Measurements from ENCODE around the gene ENPP7.
A peak's percentile ranks its signal among the peaks of the same experiment; 100 is the strongest.

Gene ENPP7, protein sequence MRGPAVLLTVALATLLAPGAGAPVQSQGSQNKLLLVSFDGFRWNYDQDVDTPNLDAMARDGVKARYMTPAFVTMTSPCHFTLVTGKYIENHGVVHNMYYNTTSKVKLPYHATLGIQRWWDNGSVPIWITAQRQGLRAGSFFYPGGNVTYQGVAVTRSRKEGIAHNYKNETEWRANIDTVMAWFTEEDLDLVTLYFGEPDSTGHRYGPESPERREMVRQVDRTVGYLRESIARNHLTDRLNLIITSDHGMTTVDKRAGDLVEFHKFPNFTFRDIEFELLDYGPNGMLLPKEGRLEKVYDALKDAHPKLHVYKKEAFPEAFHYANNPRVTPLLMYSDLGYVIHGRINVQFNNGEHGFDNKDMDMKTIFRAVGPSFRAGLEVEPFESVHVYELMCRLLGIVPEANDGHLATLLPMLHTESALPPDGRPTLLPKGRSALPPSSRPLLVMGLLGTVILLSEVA

DNA sequence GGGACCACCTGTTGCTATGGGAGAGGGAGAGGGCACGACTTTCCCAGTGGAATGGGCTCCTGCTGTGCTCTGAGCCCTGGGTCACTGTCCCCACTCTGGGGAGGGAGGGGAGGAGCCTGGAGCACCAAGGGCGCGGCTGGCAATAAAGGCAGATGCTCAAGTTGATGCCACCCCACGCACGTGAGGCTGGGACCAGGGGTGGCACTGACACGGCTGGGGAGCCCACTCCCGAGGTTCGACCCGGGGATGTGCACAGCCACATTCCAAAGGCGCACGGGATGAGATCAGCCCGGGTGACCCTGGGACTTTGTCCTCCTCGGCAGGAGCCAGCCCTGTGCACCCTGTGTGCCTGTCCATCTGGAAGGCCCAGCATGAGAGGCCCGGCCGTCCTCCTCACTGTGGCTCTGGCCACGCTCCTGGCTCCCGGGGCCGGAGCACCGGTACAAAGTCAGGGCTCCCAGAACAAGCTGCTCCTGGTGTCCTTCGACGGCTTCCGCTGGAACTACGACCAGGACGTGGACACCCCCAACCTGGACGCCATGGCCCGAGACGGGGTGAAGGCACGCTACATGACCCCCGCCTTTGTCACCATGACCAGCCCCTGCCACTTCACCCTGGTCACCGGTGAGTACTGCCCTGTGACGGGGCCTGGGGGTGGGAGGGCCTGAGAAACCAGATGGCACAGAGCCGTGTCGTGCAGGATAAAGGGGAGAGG is at the start of gene ENPP7:
Gene ENPP7, plus strand, starts transcription at position 175 of the 715 bp plus-strand sequence. Its CDS starts 197 bp downstream, at position 372.
- no peak for DNase-seq

DNA sequence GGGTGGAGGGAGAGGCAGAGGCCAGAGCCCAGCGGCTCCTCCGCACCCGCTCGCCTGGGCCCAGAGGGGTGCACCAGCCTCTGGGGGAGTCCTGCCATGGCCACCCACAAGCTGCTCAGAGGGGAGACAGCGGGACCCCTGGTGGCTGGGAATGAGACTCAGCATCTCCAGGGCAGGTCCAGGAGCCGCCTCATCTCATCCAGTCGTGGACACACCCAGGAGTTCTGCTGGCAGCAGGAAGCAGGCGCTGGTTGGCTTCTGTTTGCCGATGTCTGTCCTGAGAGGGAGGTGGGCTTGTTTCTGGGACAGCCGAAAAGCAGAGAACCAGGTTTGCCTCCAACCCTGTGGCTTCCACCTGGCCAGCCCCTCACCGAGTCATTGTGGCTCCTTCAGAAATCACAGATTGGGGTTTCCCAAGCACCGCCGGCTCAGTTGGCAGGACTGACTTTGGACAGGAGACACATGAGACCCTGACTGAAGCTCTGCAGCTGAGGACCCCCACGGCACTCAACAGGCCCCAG is 49.6 kb upstream of the ENPP7 start:
- no peak for DNase-seq

DNA sequence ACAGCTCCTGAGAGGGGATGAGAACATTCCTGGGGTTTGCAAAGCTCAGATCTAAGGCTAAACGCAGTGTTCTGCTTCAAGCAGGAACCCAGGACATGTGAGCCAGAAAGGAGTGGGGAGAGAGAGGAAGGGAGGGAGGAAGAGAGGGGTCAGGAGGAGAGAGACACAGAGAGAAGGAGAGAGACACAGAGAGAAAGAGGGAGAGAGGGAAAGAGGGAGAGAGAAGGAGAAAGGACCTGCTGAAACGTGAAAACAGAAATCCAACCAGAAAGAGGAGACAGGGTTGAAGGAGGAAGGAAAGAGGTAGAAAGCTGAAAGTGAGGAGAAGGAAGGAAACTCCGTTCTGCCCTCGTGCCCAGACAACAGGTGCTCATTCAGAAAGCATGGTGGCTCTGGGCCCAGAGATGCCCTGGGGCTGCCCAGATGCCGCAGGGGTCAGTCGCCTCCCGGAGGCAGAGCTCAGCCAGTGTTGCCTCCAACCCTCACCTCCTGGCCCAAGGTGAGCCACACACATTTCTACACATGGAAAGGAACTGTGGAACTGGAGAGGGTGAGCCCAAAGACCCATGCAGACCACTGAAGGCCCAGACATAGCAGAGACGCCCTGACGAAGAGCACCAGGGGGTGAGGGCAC is 49.0 kb upstream of the ENPP7 start:
- no peak for DNase-seq

DNA sequence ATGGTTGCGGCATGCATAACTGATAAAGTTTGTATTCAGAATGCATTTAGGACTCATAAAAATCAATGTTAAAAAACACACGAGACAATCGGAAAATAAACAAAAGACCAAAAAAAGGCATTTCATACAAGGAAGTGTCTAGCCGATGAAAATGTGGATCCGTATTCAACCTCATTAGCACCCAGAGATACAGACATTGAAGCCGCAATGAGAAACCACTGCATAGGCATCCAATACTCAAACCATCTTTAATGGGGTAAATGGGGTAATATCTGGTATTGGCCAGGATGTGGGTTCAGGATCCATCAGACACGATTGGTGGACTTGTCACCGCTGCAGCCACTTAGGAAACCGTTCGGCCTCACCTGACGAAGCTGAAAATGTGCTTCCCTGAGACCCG is 47.4 kb upstream of the ENPP7 start:
- no peak for DNase-seq

DNA sequence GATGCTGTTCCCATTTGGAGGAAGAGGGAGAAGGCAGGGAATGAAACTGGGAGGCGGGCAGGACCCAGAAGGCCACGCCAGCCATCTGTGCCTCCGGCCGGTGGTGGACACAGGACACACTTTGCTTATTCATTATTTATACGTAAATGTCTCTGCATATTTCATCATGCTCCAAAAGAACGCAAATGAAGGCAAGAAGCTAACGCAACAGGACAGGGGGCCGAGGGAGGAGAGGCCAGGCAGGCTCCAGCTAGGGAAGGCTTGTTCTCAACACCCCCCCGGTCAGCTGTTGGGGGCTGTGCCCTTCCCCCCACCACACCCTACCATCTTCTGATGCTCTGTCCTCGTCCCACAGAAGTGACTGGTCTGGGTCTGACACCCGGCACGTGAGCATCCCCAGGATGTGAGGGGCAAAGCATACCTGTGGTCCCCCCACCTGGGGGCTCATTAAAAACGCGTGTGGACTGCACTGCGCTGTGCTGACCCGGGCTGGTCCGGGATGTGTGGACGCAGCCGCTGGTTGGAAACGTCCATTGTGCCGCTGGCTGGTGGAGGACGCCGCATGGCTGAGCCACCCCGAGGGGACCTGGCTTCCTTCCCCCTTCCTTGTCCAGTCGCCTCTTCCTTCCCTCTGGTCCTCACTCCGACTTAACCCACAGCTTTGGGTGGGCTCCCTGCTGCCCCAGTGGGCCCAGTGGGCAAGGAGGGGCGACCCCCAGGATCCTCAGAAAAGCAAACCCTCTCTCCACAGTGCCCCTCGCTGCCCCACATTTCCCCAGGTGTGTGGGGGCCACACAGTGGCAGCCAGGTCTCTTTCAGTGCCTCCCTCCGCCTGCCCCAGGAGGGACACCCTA is 46.4 kb upstream of the ENPP7 start:
- no peak for DNase-seq

DNA sequence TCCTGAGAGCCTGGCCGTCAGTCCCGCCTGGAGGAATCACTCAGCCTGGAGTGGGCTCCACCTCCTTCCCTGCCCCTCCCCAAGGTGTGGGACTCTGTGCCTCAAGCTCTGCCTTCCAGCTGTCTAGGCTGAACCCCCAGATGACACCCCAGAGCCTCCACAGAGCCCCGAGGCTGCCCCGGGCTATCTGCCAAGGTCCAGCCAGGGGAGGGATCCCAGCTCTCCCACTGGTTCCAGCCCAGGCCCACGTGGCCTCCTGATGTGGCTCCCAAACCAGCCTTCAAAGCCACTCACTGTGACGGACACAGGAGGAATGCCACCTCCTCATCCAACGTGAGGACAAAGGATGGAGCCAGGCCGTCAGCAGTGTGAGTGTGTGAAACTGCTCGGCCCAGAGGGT is 45.6 kb upstream of the ENPP7 start:
- no peak for DNase-seq

DNA sequence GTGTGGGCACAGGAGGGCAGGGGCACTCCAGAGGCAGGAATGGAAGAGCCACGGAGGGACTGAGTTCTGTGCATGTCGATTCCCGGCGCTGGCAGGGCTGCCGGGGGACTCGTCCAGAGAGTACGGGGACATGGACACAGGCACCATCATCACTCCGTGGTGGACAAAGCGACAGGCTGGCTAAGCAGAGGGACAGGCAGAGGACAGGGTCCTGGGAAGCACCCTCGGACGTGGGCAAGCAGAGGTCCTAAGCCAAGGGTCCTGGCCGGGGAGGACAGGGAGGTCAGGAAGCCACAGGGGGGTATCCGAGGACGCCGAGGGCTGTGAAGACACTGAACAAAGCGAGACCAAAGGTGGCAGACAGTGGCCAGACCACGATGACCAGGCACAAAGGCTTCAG is 44.3 kb upstream of the ENPP7 start:
- DNase-seq, result no peak

DNA sequence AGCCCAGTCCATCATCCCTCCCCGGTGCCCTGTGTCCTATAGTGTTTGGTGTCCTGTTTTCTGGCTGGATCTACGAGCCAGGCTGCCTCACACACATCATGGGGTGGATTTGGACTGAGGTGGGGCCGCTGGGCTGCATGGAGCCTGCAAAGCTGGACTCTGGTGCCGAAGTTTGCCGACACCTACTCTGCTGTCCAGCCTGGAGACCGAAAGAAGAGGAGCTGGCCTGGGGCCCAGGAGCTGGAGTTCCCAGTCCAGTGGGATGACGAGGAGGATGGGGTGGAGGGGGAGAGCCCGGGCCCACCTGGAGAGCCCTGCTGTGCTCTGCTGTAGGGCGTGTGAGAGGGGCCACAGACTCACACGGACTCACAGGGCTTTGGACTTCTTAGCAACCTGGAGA is 40.3 kb upstream of the ENPP7 start:
- DNase-seq, result no peak

DNA sequence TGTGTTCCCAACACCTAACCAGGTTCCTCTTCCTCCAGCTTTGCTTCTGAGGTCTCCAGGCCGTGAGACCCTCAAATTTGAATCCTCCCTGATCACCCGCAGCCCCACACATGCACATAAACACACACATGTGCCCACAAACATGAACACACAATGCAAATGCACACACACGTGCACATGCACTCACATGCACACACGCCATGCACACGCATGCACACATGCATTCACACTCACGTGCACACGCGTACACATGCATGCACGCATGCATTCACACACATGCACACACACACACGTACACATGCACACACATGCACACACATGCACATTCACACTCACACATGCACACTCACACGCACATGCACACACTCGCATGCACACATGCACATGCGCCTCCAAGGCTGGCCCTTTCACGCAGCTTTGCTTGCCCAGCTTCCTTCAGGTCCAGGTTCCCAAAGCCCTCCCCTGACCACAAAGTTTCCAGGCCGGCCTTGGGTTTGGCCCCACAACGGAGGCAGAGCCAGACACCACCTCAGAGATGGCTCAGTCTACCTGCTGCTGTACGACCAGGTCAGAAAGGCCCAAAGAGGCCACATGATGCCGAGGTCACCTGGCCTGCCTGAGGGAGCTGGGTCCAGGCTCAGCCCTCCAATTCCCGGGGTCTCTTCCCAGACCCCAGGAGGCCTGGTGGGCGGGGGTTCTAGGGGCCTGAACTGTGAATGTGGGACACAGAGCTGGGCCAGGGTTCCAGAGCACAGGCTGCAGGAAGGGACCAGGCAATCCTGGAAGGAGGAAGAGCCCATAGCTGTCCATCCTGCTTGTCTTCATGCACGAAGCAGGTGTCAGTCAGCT is 39.5 kb upstream of the ENPP7 start:
- DNase-seq, result no peak

DNA sequence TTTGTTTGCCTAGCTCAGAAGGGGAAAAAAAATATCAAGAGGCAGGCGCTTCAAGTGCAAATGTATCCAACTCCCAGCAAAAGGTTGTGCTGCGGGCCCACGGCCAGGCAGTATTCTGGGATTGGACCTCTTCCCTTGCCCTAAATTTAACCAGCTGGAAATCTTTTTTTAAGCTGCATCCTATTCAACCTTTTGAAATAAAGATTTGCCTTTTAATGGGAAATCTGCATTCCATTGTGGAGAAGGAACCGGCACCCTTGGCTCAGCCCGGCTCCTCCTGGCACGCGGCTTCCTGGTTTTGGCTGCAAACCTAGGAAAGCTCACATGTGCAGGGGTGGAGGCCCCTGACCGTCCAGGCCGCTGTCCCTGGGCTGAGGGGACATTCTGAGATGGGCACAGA is 38.8 kb upstream of the ENPP7 start:
- peak; percentile 81 for DNase-seq

DNA sequence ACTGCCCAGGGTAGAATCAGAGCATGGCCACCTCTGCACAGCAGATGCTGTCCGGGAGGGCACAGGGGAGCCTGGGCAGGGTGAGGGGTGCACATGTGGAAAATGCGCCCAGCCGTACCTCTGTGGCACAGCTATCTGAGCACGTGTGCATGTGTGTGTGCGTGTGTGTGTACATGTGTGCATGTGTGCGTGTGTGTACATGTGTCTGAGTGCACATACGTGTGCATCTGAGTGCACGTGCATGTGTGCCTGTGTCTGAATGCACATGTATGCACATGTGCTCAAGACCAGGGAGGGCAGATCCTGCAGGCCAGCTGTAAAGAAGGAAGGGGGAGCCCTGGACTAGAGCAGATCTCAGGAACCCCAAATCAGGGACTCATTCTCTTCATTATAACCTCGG is 37.3 kb upstream of the ENPP7 start:
- no peak for DNase-seq

DNA sequence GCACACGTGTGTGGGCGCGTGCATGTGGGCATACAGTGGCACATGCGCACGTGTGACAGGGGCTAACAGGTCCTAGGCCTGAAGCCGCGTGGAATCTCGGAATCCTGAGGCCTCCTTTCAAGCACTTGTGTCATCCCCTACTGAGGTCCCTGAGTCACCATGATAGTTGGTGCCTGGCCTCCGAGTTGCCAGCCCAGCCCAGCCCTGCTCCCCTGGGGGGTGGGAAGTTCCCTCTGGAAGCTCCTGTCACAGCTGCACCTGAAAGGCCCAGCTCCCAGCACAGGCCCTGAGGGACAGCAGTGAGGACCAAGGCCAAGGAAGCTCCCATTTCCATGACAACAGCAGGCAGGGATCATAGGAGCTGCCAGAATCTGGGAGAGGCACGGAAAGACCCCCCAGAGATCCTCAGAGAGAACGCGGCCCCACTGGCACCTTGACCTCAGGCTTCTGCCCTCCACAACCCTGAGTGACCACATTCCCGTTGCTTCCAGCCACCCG is 35.4 kb upstream of the ENPP7 start:
- no peak for DNase-seq

DNA sequence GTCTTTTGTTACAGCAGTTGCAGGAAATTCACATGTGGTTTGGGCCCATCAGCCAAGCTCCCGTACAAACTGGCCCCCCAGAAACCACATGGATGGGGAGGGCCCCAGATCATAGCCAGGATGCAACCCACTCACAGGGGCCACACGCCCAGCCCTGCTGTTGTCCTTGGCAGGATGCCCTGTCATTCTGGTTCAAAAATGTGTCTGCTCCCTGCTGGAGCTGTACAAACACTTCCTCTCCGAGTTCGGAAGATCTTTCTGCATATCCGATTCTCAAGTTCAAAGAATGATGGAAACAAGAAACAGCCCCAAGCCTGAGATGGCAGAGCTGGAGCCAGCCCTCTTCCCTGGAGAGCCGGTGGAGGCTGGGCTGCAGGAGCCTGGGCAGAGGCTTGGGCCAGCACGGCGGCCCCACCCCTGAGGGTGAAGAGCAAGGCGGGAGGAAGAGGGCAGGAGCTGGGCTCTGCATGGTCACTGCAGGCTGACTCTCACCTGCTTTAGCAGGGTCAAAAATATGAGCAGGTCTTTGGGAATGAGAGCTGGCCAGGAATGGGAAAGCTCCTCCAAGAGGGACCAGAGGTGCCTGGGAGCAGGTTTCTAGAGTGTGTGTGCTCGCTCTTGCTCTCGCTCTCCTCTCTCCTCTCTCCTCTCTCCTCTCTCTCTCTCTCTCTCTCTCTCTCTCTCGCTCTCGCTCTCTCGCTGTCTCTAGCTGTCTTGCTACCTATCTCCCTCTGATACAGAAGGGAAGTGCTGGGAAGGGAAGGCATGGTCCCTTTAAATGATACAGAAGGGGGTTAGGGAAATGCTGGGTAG is 34.7 kb upstream of the ENPP7 start:
- peak; percentile 86 for DNase-seq

DNA sequence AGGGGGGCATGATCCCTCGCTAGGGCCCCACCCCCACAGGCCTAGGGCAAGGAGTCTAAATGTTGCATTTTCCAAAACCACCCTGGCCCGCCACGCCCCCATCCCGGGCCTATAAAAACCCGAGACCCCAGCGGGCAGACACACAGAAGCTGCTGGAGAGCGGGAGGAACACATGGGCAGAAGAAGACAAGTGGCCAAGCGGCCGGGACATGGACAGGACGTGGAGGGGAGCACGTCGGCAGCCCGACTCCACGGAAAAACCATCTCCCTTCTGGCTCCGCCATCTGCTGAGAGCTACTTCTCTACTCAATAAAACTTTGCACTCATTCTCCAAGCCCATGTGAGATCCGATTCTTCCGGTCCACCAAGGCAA is 34.1 kb upstream of the ENPP7 start:
- no peak for DNase-seq

DNA sequence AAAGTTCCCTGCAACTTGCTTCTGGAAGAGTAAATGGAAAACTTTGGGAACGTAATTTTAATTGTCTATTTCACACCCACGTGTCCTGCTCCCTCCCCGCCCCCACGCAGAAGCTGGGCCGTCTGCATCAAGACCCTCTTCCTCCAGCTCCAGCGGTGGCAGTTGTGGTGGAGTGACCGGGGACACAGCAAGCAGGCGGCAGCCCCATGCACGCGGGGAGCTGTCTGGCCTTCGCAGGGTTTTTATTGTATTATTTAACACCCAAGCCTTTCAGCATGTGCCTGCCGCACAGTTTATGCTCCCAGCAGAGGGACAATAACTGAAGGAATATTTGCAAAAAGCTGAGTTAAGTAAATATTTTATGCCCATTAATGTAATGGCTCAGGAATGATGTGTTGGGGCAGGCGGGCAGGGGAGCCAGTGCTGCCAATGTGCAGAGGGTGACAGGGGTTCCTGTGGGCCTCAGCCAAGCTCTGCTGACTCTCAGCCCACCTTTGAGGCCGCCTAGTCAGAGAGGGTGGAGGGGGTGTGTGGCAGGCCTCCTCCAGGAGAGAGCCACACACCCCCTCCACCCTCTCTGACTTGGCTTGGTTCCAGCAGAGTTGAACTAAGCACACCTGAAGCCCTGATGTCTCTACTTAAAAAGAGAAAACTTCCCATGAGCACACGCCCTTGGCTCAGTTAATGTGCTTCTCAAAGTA is 32.4 kb upstream of the ENPP7 start:
- no peak for DNase-seq

DNA sequence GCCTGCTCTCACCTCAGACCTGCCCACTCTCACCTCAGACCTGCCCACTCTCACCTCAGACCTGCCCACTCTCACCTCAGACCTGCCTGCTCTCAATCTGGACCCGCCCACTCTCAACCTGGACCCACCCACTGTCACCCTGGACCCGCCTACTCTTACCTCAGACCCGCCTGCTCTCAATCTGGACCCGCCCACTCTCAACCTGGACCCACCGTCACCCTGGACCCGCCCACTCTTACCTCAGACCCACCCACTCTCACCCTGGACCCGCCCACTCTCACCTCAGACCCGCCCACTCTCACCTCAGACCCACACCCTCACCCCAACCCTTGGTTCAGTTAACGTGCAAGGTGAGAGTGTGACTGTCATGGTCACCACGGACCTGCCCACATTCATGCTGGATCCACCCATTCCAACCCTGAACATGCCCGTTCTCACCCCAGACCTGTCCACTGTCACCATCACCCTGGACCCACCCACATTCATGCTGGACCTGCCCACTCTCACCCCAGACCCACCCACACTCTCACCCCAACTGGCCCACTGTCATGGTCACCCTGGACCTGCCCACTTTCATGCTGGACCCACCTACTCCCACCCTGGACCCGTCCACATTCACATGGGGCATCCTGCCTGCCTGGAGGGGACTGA is 31.2 kb upstream of the ENPP7 start:
- DNase-seq, result no peak

DNA sequence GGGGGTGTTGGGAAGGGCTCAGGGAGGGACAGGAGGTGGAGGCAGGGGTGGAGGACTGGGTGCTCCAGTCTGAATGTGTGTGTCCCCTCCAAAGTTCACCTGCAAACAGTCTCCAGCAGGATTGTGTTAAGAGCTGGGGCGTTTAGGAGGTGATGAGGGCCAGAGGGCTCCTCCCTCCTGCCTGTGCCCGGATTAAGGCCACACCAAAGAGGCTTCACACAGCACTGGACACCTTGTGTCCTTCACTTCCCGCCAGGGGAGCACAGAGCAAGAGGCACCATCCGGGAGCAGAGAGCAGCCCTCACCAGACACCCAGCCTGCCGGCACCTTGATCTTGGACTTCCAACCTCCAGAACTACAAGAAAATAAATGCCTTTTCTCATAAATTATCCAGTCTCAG is 30.2 kb upstream of the ENPP7 start:
- DNase-seq, result no peak

DNA sequence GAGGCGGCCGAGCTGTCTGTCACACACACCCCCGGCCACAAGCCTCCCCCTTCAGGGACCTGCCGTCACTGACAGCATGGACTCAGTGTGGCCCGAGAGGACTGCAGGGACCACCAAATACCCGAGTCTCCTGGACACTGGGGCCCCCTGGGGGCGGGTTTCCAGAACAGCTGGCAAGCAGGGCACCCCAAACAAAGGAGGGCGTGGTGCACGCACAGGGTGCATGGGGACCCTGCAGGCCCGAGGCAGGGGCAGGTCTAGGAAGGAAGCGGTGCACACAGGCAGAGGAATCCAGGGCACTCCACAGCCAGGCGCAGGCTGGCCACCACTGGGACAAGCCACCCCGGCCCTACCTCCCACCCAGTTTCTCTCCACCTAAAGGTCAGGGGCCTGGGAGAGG is 28.7 kb upstream of the ENPP7 start:
- DNase-seq, result no peak

DNA sequence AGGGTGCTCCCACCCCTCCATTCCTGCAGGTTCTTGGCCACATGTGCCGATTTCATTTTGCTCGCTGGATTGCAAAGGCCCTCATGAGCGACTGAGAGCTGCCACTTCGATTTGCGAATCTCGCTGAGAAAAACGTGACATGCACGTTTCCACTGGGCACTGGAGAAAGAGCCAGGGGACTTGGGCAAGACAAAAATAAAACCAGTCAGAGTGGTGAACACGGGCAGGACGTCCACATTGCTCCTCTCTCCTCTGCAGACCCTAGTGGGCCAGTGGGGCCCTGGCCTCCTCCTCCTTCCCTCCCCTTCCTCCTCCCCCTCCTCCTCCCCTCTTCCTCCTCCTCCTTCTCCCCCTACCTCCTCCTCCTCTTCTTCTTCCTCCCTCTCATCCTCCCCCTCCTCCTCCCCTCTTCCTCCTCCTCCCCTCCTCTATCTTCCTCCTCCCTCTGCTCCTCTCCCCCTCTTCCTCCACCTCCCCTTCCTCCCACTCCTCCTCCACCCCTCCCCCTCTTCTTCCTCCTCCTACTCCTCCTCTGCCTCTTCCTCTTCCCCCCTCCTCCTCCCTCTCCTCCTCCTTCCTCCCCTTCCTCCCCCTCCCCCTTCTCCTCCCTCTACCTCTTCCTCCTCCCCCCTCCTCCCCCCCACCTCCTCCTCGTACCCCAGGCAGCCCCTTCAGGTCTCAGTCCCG is 28.1 kb upstream of the ENPP7 start:
- DNase-seq, result no peak
